ENCODE measurements around the gene ZMPSTE24.

The ZMPSTE24 gene

GRCh38 chr1:40309374-40310128 lies 51.5 kb downstream of the ZMPSTE24 start:
- no peaks in the 10 kb centered on the region for H3K27me3 ChIP-seq (ENCODE audit: control insufficient read depth, low read length)
- H3K9me2 ChIP-seq (replicated peaks; ENCODE audit: control insufficient read depth, low read length), result no peaks in the 10 kb centered on the region
- no peaks in the 10 kb centered on the region for H3F3A ChIP-seq (ENCODE audit: control insufficient read depth, insufficient read depth)
- H3K79me2 ChIP-seq (ENCODE audit: control insufficient read depth, low read length), result no peaks in the 10 kb centered on the region
- no peak overlapping the region for H3K4me2 ChIP-seq (ENCODE audit: low read length)
- TF ChIP-seq EZH2phosphoT487 (IDR thresholded peaks at IDR 0.05; ENCODE audit: borderline replicate concordance, low read length), result no peak
- TF ChIP-seq CTCF (IDR thresholded peaks at IDR 0.05; ENCODE audit: low read depth, low read length, poor library complexity, severe bottlenecking), result no peak
- H4K20me1 ChIP-seq (ENCODE audit: control insufficient read depth, insufficient read depth, low read depth, low read length), result no peaks in the 10 kb centered on the region
- H3K4me3 ChIP-seq (ENCODE audit: low read length), result no peak overlapping the region
- H3K4me1 ChIP-seq (ENCODE audit: control insufficient read depth, low read length), result peaks cover 29% of the 10 kb centered on the region
- no peaks in the 10 kb centered on the region for H3K36me3 ChIP-seq (ENCODE audit: control insufficient read depth, low read length)
- no peak overlapping the region for H3K27ac ChIP-seq (ENCODE audit: low read depth, low read length)
- H3K9me3 ChIP-seq (ENCODE audit: control insufficient read depth, insufficient read depth, low read length), result no peaks in the 10 kb centered on the region

- H3K27me3 ChIP-seq (ENCODE audit: control insufficient read depth, low read length), result no peaks in the 10 kb centered on the region
- H3K9me3 ChIP-seq (ENCODE audit: control insufficient read depth, insufficient read depth, low read length), result no peaks in the 10 kb centered on the region
- peaks cover 35% of the 10 kb centered on the region for H3K4me1 ChIP-seq (ENCODE audit: control insufficient read depth, low read length)
- TF ChIP-seq EZH2phosphoT487 (IDR thresholded peaks at IDR 0.05; ENCODE audit: borderline replicate concordance, low read length) (no peak), CTCF (IDR thresholded peaks at IDR 0.05; ENCODE audit: low read depth, low read length, poor library complexity, severe bottlenecking) (no peak)
- H3K79me2 ChIP-seq (ENCODE audit: control insufficient read depth, low read length), result no peaks in the 10 kb centered on the region
- H3K4me2 ChIP-seq (ENCODE audit: low read length), result no peak overlapping the region
- no peaks in the 10 kb centered on the region for H3K36me3 ChIP-seq (ENCODE audit: control insufficient read depth, low read length)
- no peaks in the 10 kb centered on the region for H3F3A ChIP-seq (ENCODE audit: control insufficient read depth, insufficient read depth)
- no peaks in the 10 kb centered on the region for H3K9me2 ChIP-seq (replicated peaks; ENCODE audit: control insufficient read depth, low read length)
- H3K4me3 ChIP-seq (ENCODE audit: low read length), result no peak overlapping the region
- no peak overlapping the region for H3K27ac ChIP-seq (ENCODE audit: low read depth, low read length)
- H4K20me1 ChIP-seq (ENCODE audit: control insufficient read depth, insufficient read depth, low read depth, low read length), result no peaks in the 10 kb centered on the region
These were observed 52.1 kb downstream of the ZMPSTE24 start for GRCh38 chr1:40310129-40310461.

GRCh38 chr1:40310983-40311642 lies 53.1 kb downstream of the ZMPSTE24 start:
- TF ChIP-seq CTCF (IDR thresholded peaks at IDR 0.05; ENCODE audit: low read depth, low read length, poor library complexity, severe bottlenecking) (peak; percentile 41), EZH2phosphoT487 (IDR thresholded peaks at IDR 0.05; ENCODE audit: borderline replicate concordance, low read length) (no peak)
- H3K36me3 ChIP-seq (ENCODE audit: control insufficient read depth, low read length), result no peaks in the 10 kb centered on the region
- H4K20me1 ChIP-seq (ENCODE audit: control insufficient read depth, insufficient read depth, low read depth, low read length), result no peaks in the 10 kb centered on the region
- no peaks in the 10 kb centered on the region for H3F3A ChIP-seq (ENCODE audit: control insufficient read depth, insufficient read depth)
- peaks cover 7% of the 10 kb centered on the region for H3K27me3 ChIP-seq (ENCODE audit: control insufficient read depth, low read length)
- H3K27ac ChIP-seq (ENCODE audit: low read depth, low read length), result no peak overlapping the region
- no peaks in the 10 kb centered on the region for H3K9me3 ChIP-seq (ENCODE audit: control insufficient read depth, insufficient read depth, low read length)
- no peak overlapping the region for H3K4me3 ChIP-seq (ENCODE audit: low read length)
- H3K4me2 ChIP-seq (ENCODE audit: low read length), result no peak overlapping the region
- peaks cover 43% of the 10 kb centered on the region for H3K4me1 ChIP-seq (ENCODE audit: control insufficient read depth, low read length)
- H3K79me2 ChIP-seq (ENCODE audit: control insufficient read depth, low read length), result no peaks in the 10 kb centered on the region
- no peaks in the 10 kb centered on the region for H3K9me2 ChIP-seq (replicated peaks; ENCODE audit: control insufficient read depth, low read length)
